ENCODE measurements around the gene FBXO38. TPM values are rescaled to one million over a fixed set of nuclear protein-coding genes. Genes with fewer than 3 reads are reported as not detected.

FBXO38 gene
- total RNA-seq, 2 donors from 2014 or later = 38.2 to 45.1 TPM

DNA sequence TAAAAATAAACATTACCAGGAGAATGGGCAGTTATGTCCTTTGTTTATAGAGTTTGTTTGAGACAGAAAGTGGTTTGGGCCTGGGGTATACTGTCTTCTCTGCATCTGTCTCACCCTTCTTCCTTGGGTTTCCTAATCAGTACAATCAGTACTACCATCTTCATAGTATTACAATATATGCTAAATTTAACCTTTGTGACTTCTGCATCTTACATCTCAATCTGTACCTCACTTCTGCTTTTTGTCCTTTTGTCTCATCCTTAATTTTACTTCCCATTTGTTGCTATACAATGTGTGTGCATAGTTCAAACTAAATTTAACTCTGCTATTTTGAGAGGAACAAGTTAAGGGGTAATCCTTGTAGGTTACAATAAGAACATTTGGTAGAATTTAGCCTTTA lies 19.6 kb downstream of the FBXO38 start:
- TF ChIP-seq, protein P1, sequence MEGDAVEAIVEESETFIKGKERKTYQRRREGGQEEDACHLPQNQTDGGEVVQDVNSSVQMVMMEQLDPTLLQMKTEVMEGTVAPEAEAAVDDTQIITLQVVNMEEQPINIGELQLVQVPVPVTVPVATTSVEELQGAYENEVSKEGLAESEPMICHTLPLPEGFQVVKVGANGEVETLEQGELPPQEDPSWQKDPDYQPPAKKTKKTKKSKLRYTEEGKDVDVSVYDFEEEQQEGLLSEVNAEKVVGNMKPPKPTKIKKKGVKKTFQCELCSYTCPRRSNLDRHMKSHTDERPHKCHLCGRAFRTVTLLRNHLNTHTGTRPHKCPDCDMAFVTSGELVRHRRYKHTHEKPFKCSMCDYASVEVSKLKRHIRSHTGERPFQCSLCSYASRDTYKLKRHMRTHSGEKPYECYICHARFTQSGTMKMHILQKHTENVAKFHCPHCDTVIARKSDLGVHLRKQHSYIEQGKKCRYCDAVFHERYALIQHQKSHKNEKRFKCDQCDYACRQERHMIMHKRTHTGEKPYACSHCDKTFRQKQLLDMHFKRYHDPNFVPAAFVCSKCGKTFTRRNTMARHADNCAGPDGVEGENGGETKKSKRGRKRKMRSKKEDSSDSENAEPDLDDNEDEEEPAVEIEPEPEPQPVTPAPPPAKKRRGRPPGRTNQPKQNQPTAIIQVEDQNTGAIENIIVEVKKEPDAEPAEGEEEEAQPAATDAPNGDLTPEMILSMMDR (IDR thresholded peaks at IDR 0.05) = no peak
- Histone ChIP-seq H3K36me3 (peaks cover 24% of the 10 kb centered on the region), H3K27ac (no peak overlapping the region), H3K9ac (ENCODE audit: low read depth in 2 of 2, low read length in 2 of 2) (no peak overlapping the region), H3K9me3 (no peaks in the 10 kb centered on the region), H3K27me3 (no peaks in the 10 kb centered on the region), H3K4me3 (no peak overlapping the region), H3K4me1 (no peaks in the 10 kb centered on the region)
- DNase-seq = no peak
- intact Hi-C loops (cut with DNase I) = no loop called here

DNA sequence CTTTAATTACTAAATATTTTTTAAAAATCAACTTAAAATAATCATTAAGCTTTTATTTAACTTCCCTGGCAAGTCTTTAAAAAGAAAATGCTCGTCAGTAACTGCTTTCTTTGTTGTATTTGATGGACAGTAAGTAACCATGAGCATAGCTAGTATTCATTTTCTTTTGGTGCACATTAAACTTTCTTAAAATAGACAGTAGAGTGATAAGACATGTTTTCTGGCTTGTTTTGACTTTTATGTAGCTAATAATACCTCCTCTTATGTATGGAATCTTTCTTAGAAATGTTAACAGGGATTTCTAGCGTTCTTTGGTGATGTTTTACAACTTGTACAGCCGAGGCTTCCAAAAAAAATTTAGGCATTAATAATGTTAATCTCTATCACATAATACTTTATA lies 22.6 kb downstream of the FBXO38 start:
- Histone ChIP-seq H3K27me3 (no peaks in the 10 kb centered on the region), H3K27ac (no peak overlapping the region), H3K9me3 (no peaks in the 10 kb centered on the region), H3K36me3 (peaks cover 23% of the 10 kb centered on the region), H3K9ac (ENCODE audit: low read depth in 2 of 2, low read length in 2 of 2) (no peak overlapping the region), H3K4me1 (no peaks in the 10 kb centered on the region), H3K4me3 (no peak overlapping the region)
- TF ChIP-seq, protein P1 (IDR thresholded peaks at IDR 0.05) = no peak
- intact Hi-C loops (cut with DNase I) = no loop called here
- no peak for DNase-seq

DNA sequence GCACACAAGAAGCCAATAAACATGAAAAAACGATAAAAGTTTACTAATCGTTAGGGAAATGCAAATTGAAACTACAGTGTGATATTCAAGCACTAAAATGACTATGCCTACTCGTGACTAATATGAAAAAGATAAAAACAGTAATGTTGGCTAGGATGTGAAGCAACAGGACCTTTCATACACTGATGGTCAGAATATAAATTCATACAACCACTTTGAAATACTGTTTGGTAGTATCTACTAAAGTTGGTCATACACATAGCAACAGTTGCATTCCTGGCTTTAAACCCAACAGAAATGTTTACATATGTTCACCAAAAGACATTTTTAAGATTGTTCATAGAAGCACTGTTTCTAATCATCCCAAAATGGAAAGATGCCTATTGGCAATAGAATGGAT lies 24.3 kb downstream of the FBXO38 start:
- DNase-seq = no peak
- H3K4me3 ChIP-seq = no peak overlapping the region
- intact Hi-C loops (cut with DNase I) = no loop called here
- H3K27ac ChIP-seq = no peak overlapping the region
- H3K4me1 ChIP-seq = no peaks in the 10 kb centered on the region
- H3K9ac ChIP-seq (ENCODE audit: low read depth in 2 of 2, low read length in 2 of 2) = no peak overlapping the region
- TF ChIP-seq, protein P1 (IDR thresholded peaks at IDR 0.05) = no peak
- no peaks in the 10 kb centered on the region for H3K27me3 ChIP-seq
- H3K9me3 ChIP-seq = no peaks in the 10 kb centered on the region
- H3K36me3 ChIP-seq = peaks cover 12% of the 10 kb centered on the region

DNA sequence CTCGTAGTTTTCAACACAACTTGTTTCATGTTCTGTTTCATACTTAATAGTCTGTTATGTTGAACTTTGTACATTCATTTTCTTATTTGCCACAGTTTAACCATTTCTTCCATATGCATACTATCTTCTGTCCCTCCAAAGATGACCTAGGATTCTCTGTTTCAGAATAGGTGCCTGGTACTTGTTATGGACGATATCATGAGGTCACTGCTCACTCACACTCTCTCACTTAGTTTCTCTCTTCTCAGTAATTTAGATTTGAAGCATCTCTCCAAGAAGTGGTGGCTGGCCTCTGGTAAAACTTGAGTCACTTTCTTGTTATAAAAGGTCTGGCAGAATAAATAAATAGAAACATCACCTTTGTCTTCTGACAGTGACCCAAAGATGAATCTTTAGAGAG lies 28.4 kb downstream of the FBXO38 start:
- DNase-seq = no peak
- Histone ChIP-seq H3K27me3 (no peaks in the 10 kb centered on the region), H3K27ac (no peak overlapping the region), H3K4me1 (no peaks in the 10 kb centered on the region), H3K4me3 (no peak overlapping the region), H3K9me3 (no peaks in the 10 kb centered on the region), H3K9ac (ENCODE audit: low read depth in 2 of 2, low read length in 2 of 2) (no peak overlapping the region), H3K36me3 (peaks cover 5% of the 10 kb centered on the region)
- TF ChIP-seq, protein P1 (IDR thresholded peaks at IDR 0.05) = no peak
- intact Hi-C loops (cut with DNase I) = no loop called here

DNA sequence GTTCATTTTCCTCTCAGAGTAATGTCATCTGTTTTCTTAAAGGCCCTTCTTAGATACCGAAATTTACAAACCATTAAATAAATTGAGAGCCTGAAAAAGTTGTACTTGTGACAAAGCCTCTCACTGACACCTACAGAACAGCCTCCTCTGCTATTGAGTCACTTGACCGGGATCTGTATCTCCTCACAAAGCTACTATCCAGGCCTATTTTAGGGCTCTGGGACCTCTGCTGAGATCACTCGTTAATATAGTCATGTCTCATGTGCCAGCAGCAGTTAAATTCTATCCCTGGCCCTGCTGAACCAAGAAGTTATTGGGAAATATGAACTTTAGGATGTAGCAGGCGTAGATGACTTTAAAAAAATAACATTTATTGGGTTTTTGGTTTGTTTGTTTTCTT lies 31.1 kb downstream of the FBXO38 start:
- no peaks in the 10 kb centered on the region for H3K4me1 ChIP-seq
- H3K9me3 ChIP-seq = no peaks in the 10 kb centered on the region
- H3K9ac ChIP-seq (ENCODE audit: low read depth in 2 of 2, low read length in 2 of 2) = no peak overlapping the region
- no peak overlapping the region for H3K4me3 ChIP-seq
- no peak overlapping the region for H3K27ac ChIP-seq
- DNase-seq = no peak
- TF ChIP-seq, protein P1 (IDR thresholded peaks at IDR 0.05) = no peak
- intact Hi-C loops (cut with DNase I) = no loop called here
- no peaks in the 10 kb centered on the region for H3K27me3 ChIP-seq
- H3K36me3 ChIP-seq = no peaks in the 10 kb centered on the region

DNA sequence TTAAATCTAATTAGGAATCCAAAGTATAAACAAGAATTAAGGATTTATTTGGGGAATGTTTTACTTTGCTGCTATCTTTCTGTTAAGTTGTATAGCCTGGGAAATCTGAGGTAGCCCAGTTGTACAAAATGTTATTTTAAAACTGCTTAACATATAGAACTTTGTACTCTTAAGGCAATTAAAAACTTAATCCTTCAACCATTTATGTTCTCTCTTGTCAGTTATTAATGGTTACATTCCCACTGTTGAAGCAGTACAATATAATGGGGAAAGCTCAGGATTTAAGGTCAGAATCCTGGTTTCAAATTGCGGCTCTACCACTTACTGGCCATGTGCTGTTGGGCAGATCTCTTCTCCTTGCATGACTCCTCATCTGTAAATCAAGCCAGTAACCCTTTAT lies 32.7 kb downstream of the FBXO38 start:
- Histone ChIP-seq H3K9me3 (no peaks in the 10 kb centered on the region), H3K27ac (no peak overlapping the region), H3K4me1 (no peaks in the 10 kb centered on the region), H3K36me3 (no peaks in the 10 kb centered on the region), H3K27me3 (no peaks in the 10 kb centered on the region), H3K4me3 (no peak overlapping the region), H3K9ac (ENCODE audit: low read depth in 2 of 2, low read length in 2 of 2) (no peak overlapping the region)
- TF ChIP-seq, protein P1 (IDR thresholded peaks at IDR 0.05) = no peak
- intact Hi-C loops (cut with DNase I) = no loop called here
- no peak for DNase-seq

All from colonic mucosa (tissue), 4 donors.